OCI-LY7 (cell line): ENCODE data around the gene PTPRU. TPM values are rescaled to one million over a fixed set of nuclear protein-coding genes. Genes with fewer than 3 reads are reported as not detected.

ENCODE experiments used
- BruUV-seq: library from RNA; stranded (reverse); fragments of 400-500 nt; replicated peaks from 2 replicates; lab custom pipeline; 2021; lab: Mats Ljungman, UMichigan
- CTCF ChIA-PET: fragments of 300-600 bp; sonication (Branson Sonifier 250); formaldehyde crosslinking; loops from one replicate; lab custom pipeline; 2022; ENCODE audit warnings: antibody characterized with exemption; ENCODE audit not compliant: unreplicated experiment; lab: Charles Lee
- POLR2A ChIA-PET: fragments of 300-600 bp; sonication (Branson Sonifier 250); formaldehyde crosslinking; loops from one replicate; lab custom pipeline; 2022; ENCODE audit warnings: antibody characterized with exemption; lab: Charles Lee
- DNase-seq: peaks from one replicate; pipeline ENCODE4 v3.0.0-alpha.2; 2015; ENCODE audit warnings: low spot score
- H2AFZ ChIP-seq: fragments of 200-600 bp; sonication (generic), shearing (Covaris generic); 2 replicates; pipeline ENCODE4 v1.6.1; 2014; ENCODE audit warnings: mild to moderate bottlenecking, antibody characterized with exemption, low read length, moderate library complexity
- H3K27ac ChIP-seq: fragments of 200-600 bp; sonication (generic); 2 replicates; pipeline ENCODE4 v1.5.1; 2014; ENCODE audit warnings: mixed run types, low read depth, mild to moderate bottlenecking, moderate library complexity, low read length, inconsistent platforms; ENCODE audit not compliant: poor library complexity, severe bottlenecking
- H3K36me3 ChIP-seq: fragments of 200-600 bp; sonication (generic); 2 replicates; pipeline ENCODE4 v1.6.1; 2014; ENCODE audit warnings: mild to moderate bottlenecking, antibody characterized with exemption, low read length, moderate library complexity, mixed read lengths; ENCODE audit not compliant: insufficient read depth
- H3K4me1 ChIP-seq: fragments of 200-600 bp; sonication (generic); 2 replicates; pipeline ENCODE4 v1.5.1; 2014; ENCODE audit warnings: mild to moderate bottlenecking, low read length; ENCODE audit not compliant: insufficient read depth, poor library complexity, severe bottlenecking
- H3K4me2 ChIP-seq: fragments of 200-600 bp; sonication (generic); 2 replicates; pipeline ENCODE4 v1.6.1; 2014; ENCODE audit warnings: mild to moderate bottlenecking, low read length
- H3K4me3 ChIP-seq: fragments of 200-600 bp; sonication (generic); 2 replicates; pipeline ENCODE4 v1.5.1; 2014; ENCODE audit warnings: mild to moderate bottlenecking, low read depth, low read length; ENCODE audit not compliant: poor library complexity, severe bottlenecking
- H3K79me2 ChIP-seq: fragments of 200-600 bp; sonication (generic); 2 replicates; pipeline ENCODE4 v1.6.1; 2016; ENCODE audit warnings: low read depth, mild to moderate bottlenecking, low read length, moderate library complexity, mixed read lengths; ENCODE audit not compliant: insufficient read depth
- H3K9me2 ChIP-seq: fragments of 200-600 bp; sonication (generic); 2 replicates; pipeline ENCODE4 v1.6.1; 2016; ENCODE audit warnings: mild to moderate bottlenecking, low read length, mixed read lengths; ENCODE audit not compliant: insufficient read depth
- H3K9me3 ChIP-seq: fragments of 200-600 bp; sonication (generic); 2 replicates; pipeline ENCODE4 v1.6.1; 2014; ENCODE audit warnings: mild to moderate bottlenecking, mixed run types, low read length, mixed read lengths
- H4K20me1 ChIP-seq: fragments of 200-600 bp; sonication (generic); 2 replicates; pipeline ENCODE4 v1.6.1; 2014; ENCODE audit warnings: mild to moderate bottlenecking, antibody characterized with exemption, low read length, moderate library complexity, mixed read lengths; ENCODE audit not compliant: insufficient read depth
- CTCF ChIP-seq: fragments of 200-600 bp; sonication (generic); conservative IDR thresholded peaks from 2 replicates; pipeline ENCODE4 v1.5.1; 2014; ENCODE audit warnings: mild to moderate bottlenecking, antibody characterized with exemption, low read length, moderate library complexity, mixed read lengths
- EZH2phosphoT487 ChIP-seq: fragments of 200-600 bp; sonication (generic); IDR thresholded peaks from 2 replicates; pipeline ENCODE4 v1.6.1; 2018; ENCODE audit warnings: low read depth, borderline replicate concordance, mild to moderate bottlenecking, mixed run types, antibody characterized with exemption, low read length, moderate library complexity, mixed read lengths
- intact Hi-C: fragments of 100-400 bp; cut with micrococcal nuclease; formaldehyde crosslinking; loops from one replicate; pipeline ENCODE4 v1.10.0; 2022; ENCODE audit not compliant: unreplicated experiment
- total RNA-seq, 2 experiments: library from RNA; depleted of rRNA in 1 of 2; stranded (reverse); fragments of >200 nt in 1 of 2; shearing (Covaris generic) in 1 of 2; gene quantifications; 2 replicates each; pipeline ENCODE4 v1.2.3, GENCODE V29; 2014 to 2022

The PTPRU gene
- total RNA-seq, 2 experiments from 2014 or later = 2.5 to 4.6 TPM

GRCh38 chr1:29196863-29197589 is 39.3 kb upstream of the PTPRU start:
- H3K9me3 ChIP-seq = no peaks in the 10 kb centered on the region
- TF ChIP-seq EZH2phosphoT487 (no peak), CTCF (no peak)
- DNase-seq = no peak
- ChIA-PET CTCF (interaction anchor here (0.6 to 1.3 kb wide), 3 partner anchors 18 to 315 kb away, joined by 3 to 4 read pairs (median 3); no protein-coding TSS in a partner anchor), POLR2A (interaction anchor here (0.5 to 1.6 kb wide), 2 partner anchors 15 to 951 kb away, joined by 4 to 7 read pairs; partner anchors contain the start of gene SRSF4)
- H3K4me1 ChIP-seq = no peaks in the 10 kb centered on the region
- no peak overlapping the region for H3K4me2 ChIP-seq
- intact Hi-C loops = loop anchor here (1.0 kb wide), 1 partner anchor 315 kb away; no protein-coding TSS in a partner anchor
- peaks cover 34% of the 10 kb centered on the region for H3K36me3 ChIP-seq
- no peak overlapping the region for H2AFZ ChIP-seq
- no peaks in the 10 kb centered on the region for H3K79me2 ChIP-seq
- H3K27ac ChIP-seq = no peak overlapping the region
- no peaks in the 10 kb centered on the region for H4K20me1 ChIP-seq
- BruUV-seq = no TSS peak
- no peak overlapping the region for H3K4me3 ChIP-seq
- H3K9me2 ChIP-seq = no peaks in the 10 kb centered on the region

GRCh38 chr1:29197590-29197924 is 38.8 kb upstream of the PTPRU start:
- no peaks in the 10 kb centered on the region for H3K79me2 ChIP-seq
- H2AFZ ChIP-seq = no peak overlapping the region
- no peaks in the 10 kb centered on the region for H4K20me1 ChIP-seq
- intact Hi-C loops = loop anchor here (1.0 kb wide), 1 partner anchor 315 kb away; no protein-coding TSS in a partner anchor
- DNase-seq = peak; percentile 67
- no peak overlapping the region for H3K4me3 ChIP-seq
- ChIA-PET CTCF (interaction anchor here (0.6 to 1.3 kb wide), 3 partner anchors 18 to 316 kb away, joined by 3 to 4 read pairs (median 3); no protein-coding TSS in a partner anchor), POLR2A (interaction anchor here (0.5 to 1.6 kb wide), 3 partner anchors 15 to 951 kb away, joined by 4 to 7 read pairs (median 5); partner anchors contain the start of gene SRSF4)
- H3K9me3 ChIP-seq = no peaks in the 10 kb centered on the region
- no peak overlapping the region for H3K27ac ChIP-seq
- no peaks in the 10 kb centered on the region for H3K9me2 ChIP-seq
- no peak overlapping the region for H3K4me2 ChIP-seq
- peaks cover 39% of the 10 kb centered on the region for H3K36me3 ChIP-seq
- BruUV-seq = no TSS peak
- TF ChIP-seq EZH2phosphoT487 (no peak), CTCF (peak; percentile 76)
- no peaks in the 10 kb centered on the region for H3K4me1 ChIP-seq

- intact Hi-C loops = loop anchor here (1.0 kb wide), 1 partner anchor 316 kb away; no protein-coding TSS in a partner anchor
- Histone ChIP-seq H4K20me1 (no peaks in the 10 kb centered on the region), H3K9me3 (no peaks in the 10 kb centered on the region), H3K79me2 (no peaks in the 10 kb centered on the region), H3K4me2 (no peak overlapping the region), H3K9me2 (no peaks in the 10 kb centered on the region), H3K4me1 (no peaks in the 10 kb centered on the region), H3K36me3 (peaks cover 39% of the 10 kb centered on the region), H3K27ac (no peak overlapping the region), H2AFZ (no peak overlapping the region), H3K4me3 (no peak overlapping the region)
- ChIA-PET CTCF (interaction anchor here (0.9 to 1.3 kb wide), 2 partner anchors 164 to 316 kb away, joined by 3 to 4 read pairs; no protein-coding TSS in a partner anchor), POLR2A (interaction anchor here (0.5 to 1.6 kb wide), 3 partner anchors 16 to 952 kb away, joined by 4 to 7 read pairs (median 5); partner anchors contain the start of gene SRSF4)
- DNase-seq = no peak
- TF ChIP-seq CTCF = no peak
- TF ChIP-seq EZH2phosphoT487 = no peak
- BruUV-seq = no TSS peak
Measured at GRCh38 chr1:29197993-29198392, 38.3 kb upstream of the PTPRU start.
